GM12864 (cell line): ENCODE results near the gene SOX12.
A peak's percentile ranks its signal among the peaks of the same experiment; 100 is the strongest.

ENCODE experiments used
- DNase-seq: peaks from one replicate; pipeline ENCODE4 v3.0.0-alpha.2; 2011; ENCODE audit warnings: low read depth
- H3K4me3 ChIP-seq: 2 replicates; pipeline ENCODE4 v1.5.1; 2011; ENCODE audit warnings: mild to moderate bottlenecking, low read depth, low read length, control low read depth
- TF ChIP-seq, protein P1 (sequence below): IDR thresholded peaks from 2 replicates; pipeline ENCODE4 v1.5.1; 2011; ENCODE audit warnings: low read depth, mild to moderate bottlenecking, moderate library complexity, low read length, control low read depth, inconsistent platforms; ENCODE audit errors: missing control alignments

SOX12 gene

DNA sequence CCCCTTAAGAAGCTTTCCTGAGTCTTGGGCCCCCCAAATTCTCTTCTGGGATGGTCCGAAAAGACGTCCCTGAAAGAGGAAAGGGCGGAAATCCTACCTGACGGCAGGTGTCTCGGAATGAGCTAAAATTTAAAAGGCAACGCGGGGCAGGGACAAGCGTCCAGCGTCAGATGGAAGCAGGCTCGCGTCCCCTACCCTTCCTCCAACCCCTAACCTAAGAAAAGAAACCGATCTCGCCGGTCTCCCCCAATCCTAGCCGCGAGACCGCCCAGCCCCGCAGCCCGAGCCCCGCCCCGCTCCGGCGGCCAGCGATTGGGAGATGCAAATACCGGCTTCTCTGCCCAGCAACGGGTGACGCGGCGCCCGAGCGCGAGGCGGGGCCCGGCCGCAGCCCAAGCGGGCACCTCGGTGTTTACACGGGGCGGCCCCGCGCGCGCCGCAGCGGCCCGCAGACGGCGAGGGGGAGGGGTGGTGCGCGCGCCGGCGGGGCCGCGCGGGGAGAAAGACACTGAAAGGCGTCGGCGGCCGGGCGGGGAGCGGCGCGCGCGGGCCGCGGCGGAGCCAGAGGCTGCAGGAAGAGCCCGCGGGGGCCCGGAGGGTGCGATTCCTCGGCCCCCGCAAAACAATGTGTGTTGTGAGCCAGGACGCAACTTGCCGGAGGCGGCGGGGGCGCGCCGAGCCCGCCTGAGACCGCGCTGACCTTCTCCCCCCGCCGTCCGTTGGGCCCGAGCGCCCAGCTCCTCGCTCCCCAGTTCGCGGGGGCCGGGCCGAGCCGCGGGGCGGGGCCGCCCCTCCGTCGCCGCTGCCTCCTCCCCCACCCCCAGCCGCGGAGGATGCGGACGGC lies at the start of gene SOX12:
SOX12 (plus strand) TSS at position 508 of the 844 bp plus-strand sequence. CDS start 373 bp downstream, outside the sequence.
- peak within 1 kb of the TSS; percentile 86 for H3K4me3 ChIP-seq
- TF ChIP-seq, protein P1, sequence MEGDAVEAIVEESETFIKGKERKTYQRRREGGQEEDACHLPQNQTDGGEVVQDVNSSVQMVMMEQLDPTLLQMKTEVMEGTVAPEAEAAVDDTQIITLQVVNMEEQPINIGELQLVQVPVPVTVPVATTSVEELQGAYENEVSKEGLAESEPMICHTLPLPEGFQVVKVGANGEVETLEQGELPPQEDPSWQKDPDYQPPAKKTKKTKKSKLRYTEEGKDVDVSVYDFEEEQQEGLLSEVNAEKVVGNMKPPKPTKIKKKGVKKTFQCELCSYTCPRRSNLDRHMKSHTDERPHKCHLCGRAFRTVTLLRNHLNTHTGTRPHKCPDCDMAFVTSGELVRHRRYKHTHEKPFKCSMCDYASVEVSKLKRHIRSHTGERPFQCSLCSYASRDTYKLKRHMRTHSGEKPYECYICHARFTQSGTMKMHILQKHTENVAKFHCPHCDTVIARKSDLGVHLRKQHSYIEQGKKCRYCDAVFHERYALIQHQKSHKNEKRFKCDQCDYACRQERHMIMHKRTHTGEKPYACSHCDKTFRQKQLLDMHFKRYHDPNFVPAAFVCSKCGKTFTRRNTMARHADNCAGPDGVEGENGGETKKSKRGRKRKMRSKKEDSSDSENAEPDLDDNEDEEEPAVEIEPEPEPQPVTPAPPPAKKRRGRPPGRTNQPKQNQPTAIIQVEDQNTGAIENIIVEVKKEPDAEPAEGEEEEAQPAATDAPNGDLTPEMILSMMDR: no peak
- peak; percentile 73 for DNase-seq

DNA sequence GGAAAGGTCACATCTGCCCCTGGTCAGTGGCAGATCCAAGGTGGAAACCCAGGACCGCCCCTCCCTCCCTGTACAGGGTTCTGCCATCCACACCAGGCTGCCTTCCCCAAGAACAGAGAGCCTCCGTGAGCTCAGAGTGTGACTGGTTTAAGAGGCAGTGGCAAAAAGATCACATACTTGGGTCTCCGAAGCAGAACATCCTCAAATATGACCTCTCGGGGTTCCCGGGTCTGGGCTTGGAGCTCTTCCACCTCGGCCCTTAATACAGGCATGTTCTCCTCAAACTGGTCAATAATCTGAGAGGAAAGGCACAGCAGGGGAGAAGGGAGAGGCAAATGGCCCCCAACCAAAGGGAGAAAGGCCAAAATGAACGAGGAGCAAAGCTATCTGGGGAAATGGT lies 49.6 kb upstream of the SOX12 start:
- TF ChIP-seq, protein P1: no peak
- no peak for DNase-seq
- H3K4me3 ChIP-seq: no peak overlapping the region

DNA sequence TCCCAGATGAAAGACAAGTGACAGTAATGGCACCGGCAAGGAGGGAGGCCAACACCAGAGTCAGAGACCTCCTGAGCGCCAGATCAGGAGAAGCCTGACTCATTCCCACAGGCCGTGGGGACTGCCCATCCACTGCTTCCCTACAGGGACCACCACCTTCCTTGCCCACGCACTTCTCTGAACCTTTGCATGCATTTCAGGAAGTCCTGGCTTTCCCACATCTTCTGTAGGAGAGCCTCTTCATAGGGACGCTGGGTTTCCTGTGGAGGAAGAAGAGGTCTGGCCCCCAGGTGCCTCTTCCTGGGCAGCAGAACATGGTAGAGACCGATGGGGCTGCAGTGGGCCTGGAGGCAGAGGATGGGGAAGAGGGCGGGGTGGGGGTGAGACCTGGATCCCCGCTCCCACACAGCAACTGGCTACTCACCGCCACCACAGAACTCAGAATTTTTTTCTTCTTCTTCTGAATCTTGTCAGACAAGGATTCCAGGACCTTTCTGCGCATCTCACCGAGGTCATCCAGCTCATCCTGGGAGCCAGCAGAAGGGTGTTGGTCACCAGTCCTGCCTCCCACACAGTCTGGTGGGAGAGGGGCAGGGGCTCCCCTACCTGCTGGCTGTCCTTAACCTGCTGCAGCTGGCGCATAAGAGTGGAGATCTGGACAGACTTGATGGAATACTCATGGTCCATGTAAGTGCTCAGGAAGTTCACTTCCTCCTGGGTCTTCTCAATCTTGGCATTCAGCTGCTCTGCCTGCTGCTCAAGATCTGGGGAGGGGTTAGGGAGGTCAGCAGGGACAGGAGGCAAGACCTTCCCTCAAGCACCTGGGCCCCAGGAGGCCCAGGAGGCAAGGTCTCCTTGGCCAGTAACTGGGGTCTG lies 48.5 kb upstream of the SOX12 start:
- DNase-seq: no peak
- TF ChIP-seq, protein P1: no peak
- no peak overlapping the region for H3K4me3 ChIP-seq

- DNase-seq: no peak
- no peak overlapping the region for H3K4me3 ChIP-seq
- TF ChIP-seq, protein P1: no peak
Measured at GRCh38 chr20:277496-277781, 47.9 kb upstream of the SOX12 start.

GRCh38 chr20:278181-278580 lies 47.2 kb upstream of the SOX12 start:
- TF ChIP-seq, protein P1: no peak

DNA sequence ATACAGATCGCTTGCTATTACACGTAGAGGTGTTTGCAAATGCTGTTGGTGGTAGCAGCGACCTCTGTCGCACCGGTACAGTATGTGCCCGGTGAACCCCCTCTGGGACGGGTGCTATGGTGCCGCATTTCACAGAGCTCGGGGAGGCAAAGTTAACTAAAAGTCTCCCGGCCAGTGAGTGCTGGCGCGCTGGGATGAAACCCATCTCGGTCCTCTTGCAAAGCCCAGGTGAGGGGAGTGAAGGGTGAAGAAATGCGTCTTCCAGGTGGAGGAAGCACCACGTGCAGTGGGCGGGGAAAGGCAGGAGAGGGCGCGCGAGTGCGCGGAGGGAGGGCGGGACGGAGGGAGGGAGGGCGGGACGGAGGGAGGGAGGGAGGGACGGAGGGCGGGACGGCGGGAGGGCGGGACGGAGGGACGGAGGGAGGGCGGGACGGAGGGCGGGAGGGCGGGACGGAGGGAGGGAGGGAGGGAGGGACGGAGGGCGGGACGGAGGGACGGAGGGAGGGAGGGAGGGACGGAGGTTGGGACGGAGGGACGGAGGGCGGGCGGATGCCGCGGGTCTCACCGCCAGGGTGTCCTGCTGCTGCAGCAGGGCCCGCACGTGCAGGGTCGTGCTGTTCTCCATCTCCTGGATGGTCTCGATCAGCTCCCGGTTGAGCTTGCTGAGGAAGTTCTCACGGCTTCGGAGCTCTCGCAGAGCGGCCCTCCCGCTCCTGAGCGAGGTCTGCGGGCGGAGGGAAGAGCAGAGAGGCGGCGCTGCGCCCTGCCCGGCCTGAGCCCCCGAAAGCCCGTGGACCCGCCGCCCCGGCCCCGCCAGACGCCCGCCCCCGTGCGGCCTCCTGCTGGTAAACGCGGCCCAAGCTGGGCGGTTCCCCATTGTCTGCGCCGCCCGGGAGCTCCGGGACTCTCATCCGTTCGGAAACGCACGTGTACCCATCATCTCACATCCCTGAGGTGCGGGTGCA lies 46.5 kb upstream of the SOX12 start:
- H3K4me3 ChIP-seq: no peak overlapping the region
- TF ChIP-seq, protein P1: no peak
- DNase-seq: no peak

More at GRCh38 chr20:278181-278580, 47.2 kb upstream of the SOX12 start:
- H3K4me3 ChIP-seq: no peak overlapping the region
- no peak for DNase-seq
